Measurements from ENCODE around the gene SLC25A25.

DNA sequence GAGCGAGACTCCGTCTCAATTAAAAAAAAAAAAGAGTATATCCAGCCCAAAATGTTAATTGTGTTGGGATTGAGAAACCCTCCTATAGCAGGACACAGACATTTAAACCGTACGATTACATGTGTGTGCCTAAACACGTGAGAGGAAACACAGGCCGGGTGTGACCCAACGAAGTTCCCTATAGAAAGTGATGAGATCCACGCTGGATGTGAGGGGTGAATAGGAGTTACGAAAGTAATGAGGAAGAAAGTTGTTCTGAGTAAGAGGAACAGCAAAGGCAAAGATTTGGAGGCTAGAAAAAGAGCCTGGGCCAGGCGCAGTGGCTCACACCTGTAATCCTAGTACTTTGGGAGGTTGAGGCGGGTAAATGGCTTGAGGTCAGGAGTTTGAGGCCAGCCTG is 14.5 kb upstream of the SLC25A25 start:
- TF ChIP-seq, protein P1, sequence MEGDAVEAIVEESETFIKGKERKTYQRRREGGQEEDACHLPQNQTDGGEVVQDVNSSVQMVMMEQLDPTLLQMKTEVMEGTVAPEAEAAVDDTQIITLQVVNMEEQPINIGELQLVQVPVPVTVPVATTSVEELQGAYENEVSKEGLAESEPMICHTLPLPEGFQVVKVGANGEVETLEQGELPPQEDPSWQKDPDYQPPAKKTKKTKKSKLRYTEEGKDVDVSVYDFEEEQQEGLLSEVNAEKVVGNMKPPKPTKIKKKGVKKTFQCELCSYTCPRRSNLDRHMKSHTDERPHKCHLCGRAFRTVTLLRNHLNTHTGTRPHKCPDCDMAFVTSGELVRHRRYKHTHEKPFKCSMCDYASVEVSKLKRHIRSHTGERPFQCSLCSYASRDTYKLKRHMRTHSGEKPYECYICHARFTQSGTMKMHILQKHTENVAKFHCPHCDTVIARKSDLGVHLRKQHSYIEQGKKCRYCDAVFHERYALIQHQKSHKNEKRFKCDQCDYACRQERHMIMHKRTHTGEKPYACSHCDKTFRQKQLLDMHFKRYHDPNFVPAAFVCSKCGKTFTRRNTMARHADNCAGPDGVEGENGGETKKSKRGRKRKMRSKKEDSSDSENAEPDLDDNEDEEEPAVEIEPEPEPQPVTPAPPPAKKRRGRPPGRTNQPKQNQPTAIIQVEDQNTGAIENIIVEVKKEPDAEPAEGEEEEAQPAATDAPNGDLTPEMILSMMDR (IDR thresholded peaks at IDR 0.05), result no peak
- TF ChIP-seq EZH2 (IDR thresholded peaks at IDR 0.05), result no peak
